Astrocyte of the cerebellum (primary cell): ENCODE results near the gene CCDC68.

Experiments
- DNase-seq: peaks from one replicate; pipeline ENCODE4 v3.0.0-alpha.2; 2011; ENCODE audit warnings: low read depth
- H3K4me3 ChIP-seq: 2 replicates; pipeline ENCODE4 v1.5.1; 2011; ENCODE audit warnings: mild to moderate bottlenecking, low read depth, low read length, moderate library complexity
- in situ Hi-C: cut with HindIII; loops from 2 replicates; pipeline ENCODE4 v1.10.0; 2017; ENCODE audit warnings: low sequenced_read_pairs
- TF ChIP-seq, protein P1 (sequence below): IDR thresholded peaks from 2 replicates; pipeline ENCODE4 v1.5.1; 2012; ENCODE audit warnings: low read length, low read depth, moderate library complexity, mild to moderate bottlenecking; ENCODE audit errors: missing control alignments

The CCDC68 gene

DNA sequence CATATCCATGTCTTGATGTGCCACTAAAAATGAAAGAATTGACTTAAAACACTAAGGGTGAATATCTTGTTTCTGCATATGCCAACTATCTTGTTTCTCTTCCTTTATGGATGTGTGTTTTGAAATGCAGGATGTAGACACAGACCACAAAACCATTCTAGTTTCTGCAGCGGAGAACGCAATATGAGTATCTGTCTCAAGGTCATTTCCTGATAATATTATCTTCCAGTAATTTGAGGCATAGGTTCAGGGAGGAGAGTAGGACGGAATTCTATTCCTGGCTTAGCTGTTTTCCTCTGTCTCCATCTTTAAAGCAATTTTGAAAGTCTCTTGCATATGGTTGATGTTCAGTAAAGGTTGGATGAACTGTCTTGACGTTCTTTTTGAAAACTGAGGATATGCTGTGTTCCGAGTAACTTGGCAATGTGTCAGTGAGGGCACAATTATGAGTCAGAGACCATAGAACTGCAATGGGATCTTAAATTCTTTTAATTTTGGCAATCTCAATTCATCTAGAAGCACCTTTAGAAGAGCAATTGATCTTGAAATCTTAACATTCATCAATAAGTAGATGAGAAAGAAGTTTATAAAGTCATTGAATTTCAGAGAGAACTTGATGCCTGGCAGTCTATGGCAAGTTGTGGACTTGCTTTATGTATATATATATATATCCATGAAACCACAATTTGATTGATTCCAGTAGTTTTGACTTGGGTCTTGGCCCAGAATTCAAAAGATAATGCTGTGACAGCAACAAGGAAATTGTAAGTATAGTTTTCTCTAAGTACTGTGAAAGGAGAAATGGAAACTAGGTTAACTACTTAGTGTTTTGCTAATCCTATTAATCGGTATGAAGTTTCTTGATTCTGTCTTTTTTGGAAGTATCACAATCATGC lies 106.2 kb downstream of the CCDC68 start:
- TF ChIP-seq, protein P1, sequence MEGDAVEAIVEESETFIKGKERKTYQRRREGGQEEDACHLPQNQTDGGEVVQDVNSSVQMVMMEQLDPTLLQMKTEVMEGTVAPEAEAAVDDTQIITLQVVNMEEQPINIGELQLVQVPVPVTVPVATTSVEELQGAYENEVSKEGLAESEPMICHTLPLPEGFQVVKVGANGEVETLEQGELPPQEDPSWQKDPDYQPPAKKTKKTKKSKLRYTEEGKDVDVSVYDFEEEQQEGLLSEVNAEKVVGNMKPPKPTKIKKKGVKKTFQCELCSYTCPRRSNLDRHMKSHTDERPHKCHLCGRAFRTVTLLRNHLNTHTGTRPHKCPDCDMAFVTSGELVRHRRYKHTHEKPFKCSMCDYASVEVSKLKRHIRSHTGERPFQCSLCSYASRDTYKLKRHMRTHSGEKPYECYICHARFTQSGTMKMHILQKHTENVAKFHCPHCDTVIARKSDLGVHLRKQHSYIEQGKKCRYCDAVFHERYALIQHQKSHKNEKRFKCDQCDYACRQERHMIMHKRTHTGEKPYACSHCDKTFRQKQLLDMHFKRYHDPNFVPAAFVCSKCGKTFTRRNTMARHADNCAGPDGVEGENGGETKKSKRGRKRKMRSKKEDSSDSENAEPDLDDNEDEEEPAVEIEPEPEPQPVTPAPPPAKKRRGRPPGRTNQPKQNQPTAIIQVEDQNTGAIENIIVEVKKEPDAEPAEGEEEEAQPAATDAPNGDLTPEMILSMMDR = no peak
- in situ Hi-C loops = no loop called here
- H3K4me3 ChIP-seq = no peak overlapping the region
- DNase-seq = no peak
